ENCODE measurements around the gene FOXJ3. TPM values are rescaled to one million over a fixed set of nuclear protein-coding genes. Genes with fewer than 3 reads are reported as not detected.

The FOXJ3 gene
- total and polyA plus RNA-seq, 4 donors, result 5.3 to 16.8 (median 12.4) TPM

DNA sequence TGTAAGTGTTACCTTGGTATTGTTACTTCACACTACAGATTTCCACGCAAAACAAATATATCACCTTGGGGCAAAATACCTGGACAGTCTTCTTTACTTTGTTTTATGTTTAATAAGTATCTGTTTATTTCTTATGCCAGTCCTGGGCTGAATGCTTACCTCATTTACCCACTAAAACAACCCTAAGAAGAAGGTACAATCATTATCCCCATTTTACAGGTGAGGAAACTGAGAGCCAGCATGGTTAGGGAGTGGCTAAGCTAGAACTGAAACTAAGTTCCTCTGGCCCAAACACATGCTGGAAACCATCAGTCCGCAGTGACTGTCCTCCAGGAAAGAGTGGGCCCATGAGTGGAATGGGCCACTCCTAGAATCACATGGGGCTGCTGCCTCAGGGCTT, 194.8 kb downstream of the FOXJ3 start:
- WGBS, result 91% methylated on average over 2 of the region's 2 CpGs
- H3K4me3 ChIP-seq (ENCODE audit: low read depth in 1 of 3, low read length in 3 of 3), result no peak overlapping the region
- H3K27me3 ChIP-seq (ENCODE audit: control insufficient read depth in 4 of 4, insufficient read depth in 4 of 4, low read length in 3 of 4), result peaks cover 0 to 5% (median 0%) of the 10 kb centered on the region in 4 donors
- H3K4me1 ChIP-seq (ENCODE audit: control insufficient read depth in 4 of 4, insufficient read depth in 4 of 4, low read length in 3 of 4), result no peaks in the 10 kb centered on the region
- H3K27ac ChIP-seq (ENCODE audit: low read depth in 1 of 2, low read length in 2 of 2), result no peak overlapping the region
- TF ChIP-seq ZBTB33 (IDR thresholded peaks at IDR 0.05) (no peak), YY1 (IDR thresholded peaks at IDR 0.05) (no peak), RXRA (IDR thresholded peaks at IDR 0.05) (no peak), FOXA1 (IDR thresholded peaks at IDR 0.05) (no peak), RAD21 (IDR thresholded peaks at IDR 0.05) (no peak), TAF1 (conservative IDR thresholded peaks at IDR 0.05) (no peak), JUND (IDR thresholded peaks at IDR 0.05) (no peak), EGR1 (IDR thresholded peaks at IDR 0.05; ENCODE audit: low read depth in 2 of 2) (no peak), GABPA (IDR thresholded peaks at IDR 0.05 in 1 of 2, conservative IDR thresholded peaks at IDR 0.05 in 1 of 2) (no peak), HNF4G (IDR thresholded peaks at IDR 0.05) (no peak), ATF3 (IDR thresholded peaks at IDR 0.05) (no peak), FOXA2 (IDR thresholded peaks at IDR 0.05) (no peak), MAX (IDR thresholded peaks at IDR 0.05) (no peak), NR2F2 (IDR thresholded peaks at IDR 0.05) (no peak), HNF4A (conservative IDR thresholded peaks at IDR 0.05) (no peak)
- TF ChIP-seq, protein P1, sequence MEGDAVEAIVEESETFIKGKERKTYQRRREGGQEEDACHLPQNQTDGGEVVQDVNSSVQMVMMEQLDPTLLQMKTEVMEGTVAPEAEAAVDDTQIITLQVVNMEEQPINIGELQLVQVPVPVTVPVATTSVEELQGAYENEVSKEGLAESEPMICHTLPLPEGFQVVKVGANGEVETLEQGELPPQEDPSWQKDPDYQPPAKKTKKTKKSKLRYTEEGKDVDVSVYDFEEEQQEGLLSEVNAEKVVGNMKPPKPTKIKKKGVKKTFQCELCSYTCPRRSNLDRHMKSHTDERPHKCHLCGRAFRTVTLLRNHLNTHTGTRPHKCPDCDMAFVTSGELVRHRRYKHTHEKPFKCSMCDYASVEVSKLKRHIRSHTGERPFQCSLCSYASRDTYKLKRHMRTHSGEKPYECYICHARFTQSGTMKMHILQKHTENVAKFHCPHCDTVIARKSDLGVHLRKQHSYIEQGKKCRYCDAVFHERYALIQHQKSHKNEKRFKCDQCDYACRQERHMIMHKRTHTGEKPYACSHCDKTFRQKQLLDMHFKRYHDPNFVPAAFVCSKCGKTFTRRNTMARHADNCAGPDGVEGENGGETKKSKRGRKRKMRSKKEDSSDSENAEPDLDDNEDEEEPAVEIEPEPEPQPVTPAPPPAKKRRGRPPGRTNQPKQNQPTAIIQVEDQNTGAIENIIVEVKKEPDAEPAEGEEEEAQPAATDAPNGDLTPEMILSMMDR (IDR thresholded peaks at IDR 0.05; ENCODE audit: low read depth, low read length, missing input control), result no peak
- TF ChIP-seq, protein P2, sequence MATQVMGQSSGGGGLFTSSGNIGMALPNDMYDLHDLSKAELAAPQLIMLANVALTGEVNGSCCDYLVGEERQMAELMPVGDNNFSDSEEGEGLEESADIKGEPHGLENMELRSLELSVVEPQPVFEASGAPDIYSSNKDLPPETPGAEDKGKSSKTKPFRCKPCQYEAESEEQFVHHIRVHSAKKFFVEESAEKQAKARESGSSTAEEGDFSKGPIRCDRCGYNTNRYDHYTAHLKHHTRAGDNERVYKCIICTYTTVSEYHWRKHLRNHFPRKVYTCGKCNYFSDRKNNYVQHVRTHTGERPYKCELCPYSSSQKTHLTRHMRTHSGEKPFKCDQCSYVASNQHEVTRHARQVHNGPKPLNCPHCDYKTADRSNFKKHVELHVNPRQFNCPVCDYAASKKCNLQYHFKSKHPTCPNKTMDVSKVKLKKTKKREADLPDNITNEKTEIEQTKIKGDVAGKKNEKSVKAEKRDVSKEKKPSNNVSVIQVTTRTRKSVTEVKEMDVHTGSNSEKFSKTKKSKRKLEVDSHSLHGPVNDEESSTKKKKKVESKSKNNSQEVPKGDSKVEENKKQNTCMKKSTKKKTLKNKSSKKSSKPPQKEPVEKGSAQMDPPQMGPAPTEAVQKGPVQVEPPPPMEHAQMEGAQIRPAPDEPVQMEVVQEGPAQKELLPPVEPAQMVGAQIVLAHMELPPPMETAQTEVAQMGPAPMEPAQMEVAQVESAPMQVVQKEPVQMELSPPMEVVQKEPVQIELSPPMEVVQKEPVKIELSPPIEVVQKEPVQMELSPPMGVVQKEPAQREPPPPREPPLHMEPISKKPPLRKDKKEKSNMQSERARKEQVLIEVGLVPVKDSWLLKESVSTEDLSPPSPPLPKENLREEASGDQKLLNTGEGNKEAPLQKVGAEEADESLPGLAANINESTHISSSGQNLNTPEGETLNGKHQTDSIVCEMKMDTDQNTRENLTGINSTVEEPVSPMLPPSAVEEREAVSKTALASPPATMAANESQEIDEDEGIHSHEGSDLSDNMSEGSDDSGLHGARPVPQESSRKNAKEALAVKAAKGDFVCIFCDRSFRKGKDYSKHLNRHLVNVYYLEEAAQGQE (IDR thresholded peaks at IDR 0.05), result no peak
- no peak overlapping the region for H3K9ac ChIP-seq (ENCODE audit: low read depth in 1 of 2, low read length in 2 of 2)
- no peaks in the 10 kb centered on the region for H3K36me3 ChIP-seq (ENCODE audit: control insufficient read depth in 4 of 4, insufficient read depth in 3 of 4, low read depth in 1 of 4, low read length in 3 of 4)
- no peak for DNase-seq (ENCODE audit: low spot score)
- H3K9me3 ChIP-seq (ENCODE audit: control insufficient read depth in 4 of 4, low read length in 3 of 4), result no peaks in the 10 kb centered on the region

- H3K9ac ChIP-seq (ENCODE audit: low read depth in 1 of 2, low read length in 2 of 2), result no peak overlapping the region
- no peaks in the 10 kb centered on the region for H3K36me3 ChIP-seq (ENCODE audit: control insufficient read depth in 4 of 4, insufficient read depth in 3 of 4, low read depth in 1 of 4, low read length in 3 of 4)
- no peaks in the 10 kb centered on the region for H3K9me3 ChIP-seq (ENCODE audit: control insufficient read depth in 4 of 4, low read length in 3 of 4)
- no peaks in the 10 kb centered on the region for H3K4me1 ChIP-seq (ENCODE audit: control insufficient read depth in 4 of 4, insufficient read depth in 4 of 4, low read length in 3 of 4)
- peaks cover 0 to 5% (median 0%) of the 10 kb centered on the region in 4 donors for H3K27me3 ChIP-seq (ENCODE audit: control insufficient read depth in 4 of 4, insufficient read depth in 4 of 4, low read length in 3 of 4)
- DNase-seq (ENCODE audit: low spot score), result no peak
- no peak overlapping the region for H3K27ac ChIP-seq (ENCODE audit: low read depth in 1 of 2, low read length in 2 of 2)
- no peak overlapping the region for H3K4me3 ChIP-seq (ENCODE audit: low read depth in 1 of 3, low read length in 3 of 3)
- WGBS, result 91% methylated on average over 3 of the region's 3 CpGs
- TF ChIP-seq YY1 (IDR thresholded peaks at IDR 0.05) (no peak), TAF1 (conservative IDR thresholded peaks at IDR 0.05) (no peak), HNF4A (conservative IDR thresholded peaks at IDR 0.05) (no peak), ATF3 (IDR thresholded peaks at IDR 0.05) (no peak), EGR1 (IDR thresholded peaks at IDR 0.05; ENCODE audit: low read depth in 2 of 2) (no peak), NR2F2 (IDR thresholded peaks at IDR 0.05) (no peak), FOXA2 (IDR thresholded peaks at IDR 0.05) (no peak), FOXA1 (IDR thresholded peaks at IDR 0.05) (no peak), HNF4G (IDR thresholded peaks at IDR 0.05) (no peak)
- TF ChIP-seq, protein P2 (IDR thresholded peaks at IDR 0.05), result no peak
- TF ChIP-seq, protein P1 (IDR thresholded peaks at IDR 0.05; ENCODE audit: low read depth, low read length, missing input control), result no peak
These were observed 195.6 kb downstream of the FOXJ3 start for GRCh38 chr1:42139444-42139843.
